Smooth muscle cell (in vitro differentiated cells): Measurements from ENCODE around the gene NHLH1. TPM values are rescaled to one million over a fixed set of nuclear protein-coding genes. Genes with fewer than 3 reads are reported as not detected.

Experiments
- DNase-seq: peaks from one replicate; lab custom pipeline; 2025; ENCODE audit not compliant: unreplicated experiment; lab: John Stamatoyannopoulos, UW
- H2AFZ ChIP-seq: fragments of 200-600 bp; sonication (generic); 2 replicates; pipeline ENCODE4 v1.6.0; 2016; ENCODE audit warnings: antibody characterized with exemption, low read depth, mild to moderate bottlenecking
- H3F3A ChIP-seq: fragments of 200-600 bp; sonication (generic); 2 replicates; pipeline ENCODE4 v1.6.0; 2017; ENCODE audit warnings: antibody characterized with exemption, low read depth
- H3K27ac ChIP-seq: fragments of 200-600 bp; sonication (generic); 2 replicates; pipeline ENCODE4 v1.5.1; 2016; ENCODE audit warnings: low read depth, mild to moderate bottlenecking
- H3K27me3 ChIP-seq: fragments of 200-600 bp; sonication (generic); 2 replicates; pipeline ENCODE4 v1.6.1; 2016; ENCODE audit warnings: low read depth, mild to moderate bottlenecking
- H3K36me3 ChIP-seq: fragments of 200-600 bp; sonication (generic); 2 replicates; pipeline ENCODE4 v1.5.1; 2016; ENCODE audit warnings: low read depth
- H3K4me1 ChIP-seq: fragments of 200-600 bp; sonication (generic); 2 replicates; pipeline ENCODE4 v1.5.1; 2016; ENCODE audit warnings: low read depth
- H3K4me2 ChIP-seq: fragments of 200-600 bp; sonication (generic); 2 replicates; pipeline ENCODE4 v1.6.0; 2016; ENCODE audit warnings: mild to moderate bottlenecking
- H3K4me3 ChIP-seq: fragments of 200-600 bp; sonication (generic); 2 replicates; pipeline ENCODE4 v1.5.1; 2016; ENCODE audit warnings: mild to moderate bottlenecking
- H3K79me2 ChIP-seq: fragments of 200-600 bp; sonication (generic); 2 replicates; pipeline ENCODE4 v1.6.0; 2016; ENCODE audit warnings: low read depth, mild to moderate bottlenecking
- H3K9ac ChIP-seq: fragments of 200-600 bp; sonication (generic); 2 replicates; pipeline ENCODE4 v1.6.0; 2016; ENCODE audit warnings: low read depth
- H3K9me3 ChIP-seq: fragments of 200-600 bp; sonication (generic); replicated peaks from 2 replicates; pipeline ENCODE4 v1.5.1; 2016; ENCODE audit warnings: low read depth
- H4K20me1 ChIP-seq: fragments of 200-600 bp; sonication (generic); 2 replicates; pipeline ENCODE4 v1.6.0; 2016; ENCODE audit warnings: low read depth
- WGBS: methylation state at CpG from one replicate; pipeline ENCODE4 v1.1.7; 2016; ENCODE audit warnings: low lambda C conversion rate; 5-methylcytosine and 5-hydroxymethylcytosine counted together
- polyA plus RNA-seq: library from polyadenylated mRNA; unstranded; fragments of >200 nt; fragmentation: Nextera tagmentation; extraction: Ambion mirVana; gene quantifications from 2 replicates; pipeline ENCODE4 v1.2.1, GENCODE V29; 2016
- total RNA-seq: library from RNA; depleted of rRNA; stranded (reverse); fragments of >200 nt; gene quantifications from 2 replicates; pipeline ENCODE4 v1.2.3, GENCODE V29; 2014
- TF ChIP-seq, protein P1 (sequence below): fragments of 200-600 bp; sonication (generic); IDR thresholded peaks from 2 replicates; pipeline ENCODE4 v1.5.1; 2017; ENCODE audit warnings: borderline replicate concordance, mild to moderate bottlenecking, antibody characterized with exemption; ENCODE audit not compliant: insufficient read depth, poor library complexity, severe bottlenecking

NHLH1 gene
- total and polyA plus RNA-seq, 2 experiments from 2014 or later: 0.27 TPM; not detected in 1

DNA sequence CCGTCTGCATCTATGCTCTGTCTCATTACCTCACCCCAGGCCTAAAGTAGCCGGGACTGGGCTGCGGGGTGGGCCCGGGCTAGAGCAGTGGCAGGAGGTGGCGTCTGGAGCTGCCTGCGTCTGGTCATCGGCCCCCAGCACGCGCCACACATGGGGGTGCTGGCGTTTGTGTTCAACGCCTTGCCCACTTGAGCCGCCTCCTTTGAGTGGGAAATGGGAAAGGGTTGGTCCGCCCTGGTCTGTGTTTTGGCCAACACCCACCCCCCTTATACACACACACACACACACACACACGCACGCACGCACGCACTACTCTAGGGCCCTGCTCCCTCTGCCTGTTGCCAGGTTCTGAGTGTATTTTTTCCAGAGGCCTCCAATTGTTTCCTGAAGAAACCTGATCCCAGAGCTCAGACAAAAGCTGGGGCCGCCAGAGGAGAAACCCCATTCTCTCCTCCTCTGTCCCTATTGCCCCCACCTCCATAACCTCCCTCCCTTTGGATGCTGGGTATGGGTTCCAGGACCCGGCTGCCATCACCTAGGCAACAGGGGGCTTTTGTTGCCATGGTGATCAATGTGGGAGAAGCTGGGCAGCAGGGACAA, 43.6 kb downstream of the NHLH1 start:
- WGBS: 85% methylated on average over 19 of the region's 19 CpGs
- H3K9ac ChIP-seq: no peak overlapping the region

GRCh38 chr1:160411271-160412027, 44.6 kb downstream of the NHLH1 start:
- H3K27ac ChIP-seq: no peak overlapping the region
- no peak overlapping the region for H3K4me3 ChIP-seq
- H3K4me2 ChIP-seq: no peak overlapping the region
- TF ChIP-seq, protein P1, sequence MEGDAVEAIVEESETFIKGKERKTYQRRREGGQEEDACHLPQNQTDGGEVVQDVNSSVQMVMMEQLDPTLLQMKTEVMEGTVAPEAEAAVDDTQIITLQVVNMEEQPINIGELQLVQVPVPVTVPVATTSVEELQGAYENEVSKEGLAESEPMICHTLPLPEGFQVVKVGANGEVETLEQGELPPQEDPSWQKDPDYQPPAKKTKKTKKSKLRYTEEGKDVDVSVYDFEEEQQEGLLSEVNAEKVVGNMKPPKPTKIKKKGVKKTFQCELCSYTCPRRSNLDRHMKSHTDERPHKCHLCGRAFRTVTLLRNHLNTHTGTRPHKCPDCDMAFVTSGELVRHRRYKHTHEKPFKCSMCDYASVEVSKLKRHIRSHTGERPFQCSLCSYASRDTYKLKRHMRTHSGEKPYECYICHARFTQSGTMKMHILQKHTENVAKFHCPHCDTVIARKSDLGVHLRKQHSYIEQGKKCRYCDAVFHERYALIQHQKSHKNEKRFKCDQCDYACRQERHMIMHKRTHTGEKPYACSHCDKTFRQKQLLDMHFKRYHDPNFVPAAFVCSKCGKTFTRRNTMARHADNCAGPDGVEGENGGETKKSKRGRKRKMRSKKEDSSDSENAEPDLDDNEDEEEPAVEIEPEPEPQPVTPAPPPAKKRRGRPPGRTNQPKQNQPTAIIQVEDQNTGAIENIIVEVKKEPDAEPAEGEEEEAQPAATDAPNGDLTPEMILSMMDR: no peak
- peaks cover 31% of the 10 kb centered on the region for H4K20me1 ChIP-seq
- H3K4me1 ChIP-seq: peaks cover 43% of the 10 kb centered on the region
- no peak overlapping the region for H2AFZ ChIP-seq
- no peaks in the 10 kb centered on the region for H3K9me3 ChIP-seq
- no peaks in the 10 kb centered on the region for H3K36me3 ChIP-seq
- 87% methylated on average over 5 of the region's 6 CpGs for whole genome bisulfite sequencing
- H3K79me2 ChIP-seq: peaks cover 4% of the 10 kb centered on the region
- no peaks in the 10 kb centered on the region for H3F3A ChIP-seq
- H3K9ac ChIP-seq: no peak overlapping the region
- no peaks in the 10 kb centered on the region for H3K27me3 ChIP-seq
- no peak for DNase-seq

More for the DNA sequence above, 43.6 kb downstream of the NHLH1 start:
- Histone ChIP-seq H3F3A (no peaks in the 10 kb centered on the region), H3K4me2 (no peak overlapping the region), H3K27ac (no peak overlapping the region), H3K4me3 (no peak overlapping the region), H3K4me1 (peaks cover 43% of the 10 kb centered on the region), H2AFZ (no peak overlapping the region), H3K9me3 (no peaks in the 10 kb centered on the region), H3K36me3 (no peaks in the 10 kb centered on the region), H3K27me3 (no peaks in the 10 kb centered on the region), H3K79me2 (peaks cover 4% of the 10 kb centered on the region), H4K20me1 (peaks cover 30% of the 10 kb centered on the region)
- no peak for DNase-seq
- TF ChIP-seq, protein P1: no peak

DNA sequence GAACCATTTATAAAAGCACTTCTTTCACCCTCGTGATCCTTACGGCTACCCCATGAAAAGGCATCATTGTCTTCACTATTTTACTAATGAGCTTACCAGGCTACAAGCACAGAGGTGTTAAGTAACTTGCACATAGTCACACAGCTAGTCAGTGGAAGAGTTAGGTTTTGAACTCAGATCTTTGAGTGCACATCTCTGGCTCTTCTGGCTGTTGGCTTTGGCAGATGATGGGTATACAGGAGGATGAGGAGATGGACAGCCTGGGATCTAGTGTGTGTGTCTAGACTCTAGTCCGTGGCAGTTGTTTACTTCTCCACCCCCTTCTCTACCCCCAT, 45.1 kb downstream of the NHLH1 start:
- no peak overlapping the region for H3K4me3 ChIP-seq
- WGBS: 84% methylated on average over 3 of the region's 3 CpGs
- peaks cover 36% of the 10 kb centered on the region for H4K20me1 ChIP-seq
- no peak overlapping the region for H3K4me2 ChIP-seq
- H3K9ac ChIP-seq: no peak overlapping the region
- no peaks in the 10 kb centered on the region for H3F3A ChIP-seq
- no peak overlapping the region for H3K27ac ChIP-seq
- DNase-seq: no peak
- no peaks in the 10 kb centered on the region for H3K27me3 ChIP-seq
- no peaks in the 10 kb centered on the region for H3K9me3 ChIP-seq
- TF ChIP-seq, protein P1: no peak
- peaks cover 4% of the 10 kb centered on the region for H3K79me2 ChIP-seq
- no peak overlapping the region for H2AFZ ChIP-seq
- H3K4me1 ChIP-seq: peaks cover 43% of the 10 kb centered on the region
- no peaks in the 10 kb centered on the region for H3K36me3 ChIP-seq
